ENCODE data around the gene VPS39. TPM values are rescaled to one million over a fixed set of nuclear protein-coding genes. Genes with fewer than 3 reads are reported as not detected.

The VPS39 gene
- total and polyA plus RNA-seq, 2 of the 8 experiments (the other 6 are each of a cell fraction or from before 2014, with no cell fraction given), result 34.4 to 36.6 TPM

GRCh38 chr15:42156243-42156922 is 51.7 kb downstream of the VPS39 start, which contains the start of gene PLA2G4F (continued):
- no peak for TF ChIP-seq CHD7 (IDR thresholded peaks at IDR 0.05; ENCODE audit: insufficient replicate concordance, low read length)
